ENCODE measurements around the gene TLR3.

DNA sequence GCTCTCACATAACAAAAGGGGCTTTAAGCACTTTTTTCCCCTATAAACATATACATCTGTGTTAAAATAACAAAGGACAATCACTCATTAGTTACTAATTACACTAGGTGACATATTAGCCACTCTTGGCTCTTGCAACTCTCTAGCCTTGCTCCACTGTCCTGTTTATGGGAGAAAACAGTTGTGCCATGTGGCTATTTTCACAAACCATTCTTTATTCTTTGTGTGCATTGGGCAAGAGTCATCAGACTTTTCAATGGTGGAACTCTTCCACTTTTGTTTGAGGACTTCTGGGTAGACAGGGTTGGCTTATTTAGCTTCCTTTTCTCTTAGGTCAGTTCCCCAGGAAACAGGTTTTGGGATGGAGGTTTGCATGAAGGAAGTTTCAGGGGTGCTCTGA lies 19.6 kb downstream of the TLR3 start:
- TF ChIP-seq CTCF (IDR thresholded peaks at IDR 0.05; ENCODE audit: poor library complexity, severe bottlenecking) = no peak
- no peak for TF ChIP-seq TAF1 (IDR thresholded peaks at IDR 0.05; ENCODE audit: low read depth)
- TF ChIP-seq MXI1 (conservative IDR thresholded peaks at IDR 0.05; ENCODE audit: poor library complexity, severe bottlenecking) = no peak
- no peak for TF ChIP-seq POLR2AphosphoS5 (IDR thresholded peaks at IDR 0.05)
- no peak for TF ChIP-seq SMC3 (conservative IDR thresholded peaks at IDR 0.05; ENCODE audit: poor library complexity)
